DMS 273 (cell line): ENCODE data around the gene RS1.

Source experiments
- DNase-seq: peaks from one replicate; lab custom pipeline; 2025; ENCODE audit not compliant: unreplicated experiment; lab: John Stamatoyannopoulos, UW

The RS1 gene

DNA sequence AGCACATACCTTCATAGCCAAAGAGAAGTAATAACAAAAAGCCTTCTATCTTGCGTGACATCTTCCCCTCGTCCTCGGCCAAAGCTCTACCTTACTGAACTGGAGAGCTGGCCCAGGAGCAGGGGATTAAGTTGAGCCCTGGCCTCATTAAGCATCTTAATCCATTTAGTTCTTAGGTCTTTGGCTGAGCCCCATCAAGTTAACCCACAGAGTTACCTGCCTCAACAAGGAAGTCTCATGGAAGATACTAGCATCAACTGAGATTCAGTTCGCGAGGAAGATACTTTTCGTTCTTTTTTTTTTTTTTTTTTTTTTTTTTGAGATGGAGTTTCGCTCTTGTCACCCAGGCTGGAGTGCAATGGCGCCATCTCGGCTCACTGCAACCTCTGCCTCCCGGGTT lies at the start of gene RS1:
Gene RS1 (minus strand): TSS at position 101 of the 400 bp plus-strand sequence. CDS start 40 bp downstream, at position 61.
- no peak for DNase-seq

DNA sequence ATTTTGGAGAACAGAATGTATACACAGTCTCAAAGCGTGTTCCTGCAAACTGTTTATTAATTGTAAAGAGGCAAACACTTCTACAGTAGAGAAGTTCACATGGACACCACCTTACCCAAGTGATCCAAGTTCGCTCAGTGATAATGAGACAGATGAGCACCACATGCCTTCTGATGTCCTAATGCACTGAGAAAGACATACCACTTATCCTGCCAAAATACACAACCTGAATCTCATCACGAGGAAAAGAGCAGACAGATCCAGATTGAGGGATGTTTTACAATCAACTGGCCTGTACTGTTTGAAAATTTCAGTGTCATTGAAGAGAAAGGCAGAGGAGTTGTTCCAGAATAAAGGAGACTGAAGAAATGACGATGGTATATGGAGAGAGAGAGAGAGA lies 47.9 kb upstream of the RS1 start:
- DNase-seq: no peak

DNA sequence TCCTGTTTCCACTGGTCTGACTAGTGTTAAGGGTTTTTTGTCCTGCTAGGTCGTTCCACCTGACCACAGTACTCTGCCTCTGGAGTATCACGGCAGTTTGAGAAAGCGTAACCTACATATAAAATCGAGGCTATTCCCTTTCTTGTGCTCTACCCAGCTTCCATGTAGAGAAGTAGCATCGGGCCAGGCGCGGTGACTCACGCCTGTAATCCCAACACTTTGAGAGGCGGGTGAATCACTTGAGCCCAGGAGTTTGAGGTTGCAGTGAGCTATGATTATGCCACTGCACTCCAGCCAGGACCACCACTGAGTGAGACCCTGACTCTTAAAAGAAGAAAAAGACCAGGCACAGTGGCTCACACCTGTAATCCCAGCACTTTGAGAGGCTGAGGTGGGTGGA lies 43.0 kb upstream of the RS1 start:
- no peak for DNase-seq

DNA sequence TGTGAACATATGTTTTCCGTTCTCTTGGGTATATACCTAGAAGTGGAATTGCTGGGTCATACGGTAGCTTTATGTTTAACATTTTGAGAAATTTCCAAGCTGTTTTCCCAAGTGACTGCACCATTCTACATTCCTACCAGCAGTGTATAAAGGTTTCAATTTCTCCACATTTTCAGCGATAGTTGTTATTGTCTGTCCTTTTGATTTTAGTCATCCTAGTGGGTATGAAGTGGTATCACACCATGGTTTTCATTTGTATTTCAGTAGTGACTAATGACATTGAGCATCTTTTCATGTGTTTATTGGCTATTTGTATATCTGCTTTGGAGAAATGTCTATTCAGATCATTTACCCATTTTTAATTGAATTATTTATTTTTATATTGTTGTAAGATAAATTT lies 37.9 kb upstream of the RS1 start:
- no peak for DNase-seq

DNA sequence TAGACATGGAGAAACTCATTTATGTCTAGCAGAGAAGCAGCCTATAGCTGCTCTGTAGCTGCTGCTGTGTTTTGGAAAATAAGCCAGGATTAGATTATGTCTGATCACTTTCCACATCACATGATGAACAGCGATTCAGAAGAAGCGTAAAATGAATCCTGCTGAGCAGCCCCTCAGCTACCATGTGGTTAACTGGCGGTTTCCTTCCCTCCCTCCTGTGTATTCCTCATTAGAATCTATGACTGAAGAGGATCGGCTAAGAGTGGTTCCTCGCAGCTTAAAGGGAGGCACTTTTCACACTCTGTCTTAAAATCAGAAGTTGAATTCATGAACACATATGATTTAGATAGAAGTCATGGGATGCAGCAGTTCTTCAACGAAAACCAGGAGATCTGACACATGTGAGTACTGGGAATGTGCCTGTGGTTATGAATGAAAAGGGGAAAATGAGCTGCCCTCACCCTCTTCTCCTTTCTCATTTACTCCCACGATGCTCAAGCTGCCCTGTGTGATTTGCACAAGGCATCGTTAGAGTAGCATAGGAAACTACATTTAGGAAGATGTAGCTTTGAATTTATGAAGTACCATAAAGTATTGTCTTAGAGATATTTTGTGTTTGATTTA lies 35.6 kb upstream of the RS1 start, which contains the start of gene PPEF1:
Gene PPEF1 (plus strand): TSS at position 220 of the 624 bp plus-strand sequence. CDS start 136 bp downstream, at position 356.
- no peak for DNase-seq

DNA sequence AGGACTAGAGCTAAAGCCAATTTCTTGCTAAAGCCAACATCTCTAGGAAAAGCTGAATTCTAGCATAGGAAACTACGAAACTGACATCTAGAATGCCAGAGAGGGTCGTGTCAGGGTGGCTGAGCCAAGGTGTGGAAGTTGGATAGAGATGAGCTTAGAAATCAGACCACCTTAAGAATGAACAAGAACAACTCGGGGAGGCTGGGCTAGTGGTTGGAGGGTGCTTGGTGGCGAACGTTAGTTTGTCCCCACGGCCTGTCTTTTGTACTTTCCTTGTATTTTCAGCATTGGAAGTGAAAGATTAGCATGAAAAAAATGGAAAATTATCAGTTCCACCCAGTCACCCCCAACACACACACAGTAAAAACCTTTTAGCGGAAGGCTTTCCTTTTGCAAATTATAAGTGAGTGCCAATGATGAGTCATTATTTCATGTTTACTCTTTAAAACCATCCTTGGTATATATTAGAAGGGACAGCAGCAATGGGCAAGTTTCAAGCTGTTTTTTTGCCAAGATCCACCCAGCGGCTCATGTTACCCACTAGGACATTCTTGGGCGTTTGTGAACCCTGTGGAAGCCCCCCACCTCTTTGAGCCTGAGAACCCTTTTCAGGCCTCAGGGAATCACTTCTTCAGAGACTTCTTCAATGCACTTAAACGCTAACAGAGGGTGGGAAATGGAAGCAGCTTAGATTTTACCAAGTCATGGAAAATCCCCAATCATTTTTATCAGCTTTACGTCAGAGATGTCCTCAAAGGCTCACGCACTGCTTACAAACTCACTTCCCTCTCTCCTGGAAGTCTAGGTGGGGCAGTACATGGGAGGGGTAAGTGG lies 30.7 kb upstream of the RS1 start:
- DNase-seq: peak; percentile 23

DNA sequence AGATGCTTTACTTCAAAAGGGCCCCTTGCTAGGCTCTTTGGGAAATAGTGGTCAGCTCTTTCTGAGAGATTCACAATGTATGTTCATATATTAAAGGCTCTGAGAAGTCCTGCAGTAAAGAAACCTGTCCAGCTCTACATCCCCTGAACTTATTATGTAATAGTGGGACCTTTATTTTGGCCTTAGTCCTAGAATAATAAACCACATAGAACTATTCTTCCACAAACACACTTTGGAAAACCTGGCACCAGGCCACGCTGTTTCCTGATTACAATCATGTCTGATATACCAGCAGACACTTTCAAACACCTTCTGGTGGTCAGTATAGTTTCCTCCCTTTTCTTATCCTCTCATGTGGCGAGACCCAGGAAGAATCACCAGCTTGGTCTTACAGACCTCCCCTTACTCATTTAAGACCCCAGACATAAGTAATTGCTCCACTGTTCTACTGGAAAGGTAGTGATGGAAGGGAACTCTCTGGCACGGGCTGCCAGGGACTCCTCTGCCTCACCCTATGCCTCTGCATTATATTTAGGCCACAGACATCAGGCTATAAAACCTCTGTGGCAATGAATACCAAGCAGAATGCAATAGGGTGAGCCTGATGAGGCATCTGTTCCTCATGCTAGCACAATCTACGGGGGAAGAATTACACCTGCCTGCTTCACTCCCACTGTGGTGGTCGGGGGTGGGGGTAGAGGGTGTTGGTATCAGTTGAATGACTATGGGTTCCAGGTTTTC lies 29.9 kb upstream of the RS1 start:
- DNase-seq: peak; percentile 20

DNA sequence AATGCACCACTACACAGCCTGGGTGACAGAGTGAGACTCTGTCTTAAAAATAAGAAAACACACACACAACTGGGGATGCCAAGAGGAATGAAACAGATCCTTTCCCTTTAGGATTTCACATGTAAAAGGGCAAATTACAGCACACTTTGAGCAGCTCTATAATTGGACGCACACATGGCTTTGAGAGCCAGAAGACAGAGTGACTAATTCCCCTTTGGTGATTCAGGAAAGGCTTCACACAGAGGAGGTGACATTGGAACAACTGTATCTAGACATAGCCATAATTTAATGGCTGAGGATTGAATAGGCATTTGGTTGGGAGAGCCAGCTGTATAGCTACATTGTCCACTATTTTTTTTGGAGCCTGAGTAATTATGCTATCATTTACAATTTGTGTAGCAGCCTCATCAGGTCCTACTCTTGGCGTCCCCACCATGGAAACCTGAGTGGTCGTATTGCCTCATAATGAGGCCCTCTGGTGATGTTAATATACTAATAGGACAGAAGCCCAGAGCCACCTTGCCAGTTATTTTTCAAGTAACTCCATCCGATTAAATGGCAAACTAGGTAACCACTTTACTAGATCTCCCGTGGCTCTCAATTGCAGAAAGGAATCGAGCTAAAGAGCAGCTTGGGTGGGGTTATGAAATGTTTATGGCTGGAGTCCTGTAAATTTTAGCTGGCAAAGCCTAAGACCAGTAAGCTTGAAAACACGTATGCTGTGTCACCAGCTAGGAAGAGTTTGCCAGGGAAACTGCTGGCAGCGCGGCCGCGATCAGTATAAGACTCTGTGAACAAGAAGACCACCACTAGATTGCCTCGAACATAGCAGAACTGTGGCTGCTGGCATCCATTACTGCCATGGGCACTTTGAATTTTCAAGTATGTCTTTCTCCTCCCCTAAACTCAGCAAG lies 27.1 kb upstream of the RS1 start:
- DNase-seq: no peak

DNA sequence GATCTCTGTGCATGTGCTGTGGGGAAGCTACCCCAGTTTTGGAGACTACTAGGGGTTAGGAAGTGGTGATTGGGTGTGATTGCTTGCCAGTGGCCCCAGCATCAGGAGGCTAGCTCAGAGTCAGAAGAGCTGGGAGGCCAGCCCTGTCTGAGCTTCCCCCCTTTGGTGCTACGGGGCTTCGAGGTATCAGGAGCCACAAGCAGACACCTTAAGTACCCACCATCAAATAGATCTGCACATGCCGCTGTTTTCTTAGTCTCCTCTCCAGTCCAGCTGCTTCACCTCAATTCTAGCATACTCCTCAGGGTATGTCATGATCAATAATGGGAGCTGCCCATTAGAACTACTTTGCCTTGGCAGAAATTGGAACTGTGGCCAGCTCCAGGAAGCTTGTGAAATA lies 24.7 kb upstream of the RS1 start:
- DNase-seq: no peak

DNA sequence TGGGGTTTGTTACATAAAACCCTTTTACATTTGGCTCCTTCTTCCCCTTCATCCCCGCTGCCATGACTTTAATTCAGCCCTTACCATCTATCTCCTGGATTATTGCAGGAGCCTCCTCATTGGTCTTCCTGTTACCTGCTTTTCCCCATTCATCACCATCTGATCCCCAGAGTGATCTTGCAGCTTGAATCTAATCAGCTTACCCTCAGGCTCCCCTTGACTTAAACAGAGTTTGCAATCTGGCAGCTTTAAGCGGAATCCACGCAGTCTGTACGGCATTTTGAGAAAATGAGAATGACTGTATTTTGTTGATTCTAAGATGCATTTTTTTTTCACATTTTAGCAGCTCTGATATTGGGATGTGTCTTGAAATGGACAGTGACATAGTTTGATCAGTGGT lies 20.6 kb upstream of the RS1 start:
- DNase-seq: no peak

DNA sequence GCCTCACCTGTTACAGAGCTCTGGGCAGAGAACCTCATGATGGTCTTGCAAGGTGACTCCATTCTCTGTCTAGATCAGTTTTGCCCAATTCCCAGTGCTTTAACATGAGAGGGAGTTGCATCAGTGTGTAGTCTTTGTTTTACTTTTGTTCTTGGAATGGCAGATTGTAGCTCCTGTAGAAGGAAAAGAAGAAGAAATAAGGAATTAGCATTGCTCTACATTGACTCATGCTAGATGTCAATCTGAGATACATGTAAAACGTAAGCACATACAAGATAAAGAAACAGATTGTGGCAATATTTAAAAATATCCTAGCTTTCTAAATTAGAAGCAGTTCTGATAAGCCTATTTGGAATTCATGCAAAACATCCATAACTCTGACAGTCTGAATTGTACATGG lies 19.5 kb upstream of the RS1 start:
- DNase-seq: no peak

DNA sequence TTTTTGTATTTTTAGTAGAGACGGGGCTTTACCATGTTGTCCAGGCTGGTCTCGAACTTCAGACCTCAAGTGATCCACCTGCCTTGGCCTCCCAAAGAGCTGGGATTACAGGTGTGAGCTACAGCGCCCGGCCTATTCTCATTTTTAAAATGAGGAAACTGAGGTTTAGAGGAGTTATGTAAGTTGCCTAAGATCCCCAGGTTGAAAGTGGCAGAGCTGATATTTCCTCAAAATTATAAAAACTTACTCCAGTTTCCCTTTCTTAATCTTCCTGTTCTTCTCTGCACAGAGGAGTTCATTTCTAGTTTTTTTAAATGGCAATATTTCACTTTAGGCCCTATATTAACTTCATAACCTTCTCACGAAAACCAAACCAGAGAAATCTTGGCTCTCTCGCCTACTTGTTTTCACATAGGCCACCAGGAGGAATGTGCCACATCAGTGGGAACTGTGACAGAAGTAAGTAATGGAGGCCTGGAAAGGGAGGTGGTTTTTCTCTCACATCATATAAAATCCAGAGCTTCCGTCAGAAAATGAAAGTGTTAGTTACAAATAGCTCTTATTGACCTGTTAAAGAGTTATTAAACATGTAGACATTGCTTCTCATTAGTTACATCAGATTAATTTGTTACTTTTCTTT lies 16.1 kb upstream of the RS1 start:
- no peak for DNase-seq

DNA sequence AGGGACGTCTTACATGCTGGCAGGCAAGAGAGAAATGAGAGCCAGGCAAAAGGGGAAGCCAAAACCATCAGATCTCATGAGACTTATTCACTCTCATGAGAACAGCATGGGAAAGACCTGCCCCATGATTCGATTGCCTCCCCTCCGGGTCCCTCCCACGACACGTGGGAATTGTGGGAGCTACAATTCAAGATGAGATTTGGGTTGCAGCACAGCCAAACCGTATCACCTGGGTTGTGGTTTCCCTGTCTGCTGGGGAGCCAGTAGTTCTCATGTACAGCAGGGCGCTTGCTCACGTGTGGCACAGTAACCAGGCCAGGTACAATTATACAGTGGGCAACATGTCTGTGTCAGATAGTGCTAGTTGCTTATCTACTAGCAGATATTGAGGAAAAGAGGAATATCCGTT lies 11.1 kb upstream of the RS1 start:
- DNase-seq: no peak

DNA sequence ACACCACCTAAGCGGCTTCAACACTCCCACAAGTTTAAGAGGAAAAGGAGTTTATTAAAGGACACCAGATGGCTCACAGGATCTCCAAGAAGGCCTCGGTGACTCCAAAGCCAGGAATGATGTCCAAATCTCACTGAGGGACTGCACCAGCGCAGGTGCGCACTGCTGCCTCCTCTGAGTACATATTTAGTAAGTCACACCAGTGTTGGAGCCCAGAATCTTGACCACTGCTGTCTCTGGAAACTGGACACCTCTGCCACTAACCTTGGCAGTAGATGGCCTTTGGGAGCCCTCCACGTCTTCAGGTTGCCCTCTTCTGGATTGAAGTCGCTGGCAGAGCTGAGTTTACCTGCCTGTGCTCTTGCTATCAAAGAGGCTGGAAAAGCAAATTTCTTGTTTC lies 10.1 kb upstream of the RS1 start:
- no peak for DNase-seq

DNA sequence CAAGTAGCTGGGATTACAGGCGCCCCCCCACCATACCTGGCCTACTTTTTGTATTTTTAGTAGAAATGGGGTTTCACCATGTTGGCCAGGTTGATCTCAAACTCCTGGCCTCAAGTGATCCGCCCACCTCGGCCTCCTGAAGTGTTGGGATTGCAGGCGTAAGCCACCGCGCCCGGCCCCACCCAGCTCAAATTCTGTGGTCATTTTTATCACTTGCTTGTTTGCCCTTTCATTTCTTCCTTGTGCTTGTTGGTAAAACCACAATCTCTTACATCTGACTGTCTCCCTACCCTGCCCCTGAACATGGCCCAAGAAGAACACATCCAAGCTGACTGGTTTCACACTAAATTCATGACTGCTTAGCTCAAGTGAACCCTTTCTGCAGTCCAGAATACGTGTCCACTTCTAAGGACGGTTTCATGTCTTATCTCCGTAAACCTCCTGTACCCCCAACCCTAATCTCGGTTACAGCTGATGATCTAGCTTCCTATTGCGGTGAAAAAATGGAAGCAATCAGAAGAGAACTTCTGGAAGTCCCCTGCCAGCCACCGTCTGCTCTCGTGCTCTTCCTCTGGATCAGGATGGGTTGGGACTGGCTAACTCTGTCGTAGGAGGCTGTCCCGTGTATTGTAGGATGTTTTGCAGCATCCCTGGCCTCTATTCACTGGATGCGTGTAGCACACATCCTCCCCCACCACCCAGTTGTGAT lies 5.4 kb upstream of the RS1 start:
- DNase-seq: no peak

DNA sequence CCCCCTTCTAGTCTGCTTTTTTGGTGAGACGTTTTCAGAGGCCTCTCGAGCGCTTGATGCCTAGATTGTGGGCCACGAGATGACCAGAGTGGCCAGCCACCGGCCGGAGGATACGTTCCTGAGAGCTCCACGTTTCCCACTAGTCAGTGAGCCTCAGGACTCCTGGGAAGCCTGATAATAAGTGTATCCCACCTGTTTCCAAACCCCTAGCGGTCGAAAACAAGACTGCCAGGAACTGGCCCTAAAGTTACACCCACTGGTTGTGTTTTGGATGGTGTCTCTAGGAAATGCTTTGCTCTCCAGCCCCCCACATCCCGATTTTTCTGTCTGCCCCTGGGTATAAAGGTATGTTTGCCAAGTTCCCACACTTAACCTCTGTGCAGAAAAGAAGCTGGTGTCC lies 4.6 kb upstream of the RS1 start:
- DNase-seq: peak; percentile 66

DNA sequence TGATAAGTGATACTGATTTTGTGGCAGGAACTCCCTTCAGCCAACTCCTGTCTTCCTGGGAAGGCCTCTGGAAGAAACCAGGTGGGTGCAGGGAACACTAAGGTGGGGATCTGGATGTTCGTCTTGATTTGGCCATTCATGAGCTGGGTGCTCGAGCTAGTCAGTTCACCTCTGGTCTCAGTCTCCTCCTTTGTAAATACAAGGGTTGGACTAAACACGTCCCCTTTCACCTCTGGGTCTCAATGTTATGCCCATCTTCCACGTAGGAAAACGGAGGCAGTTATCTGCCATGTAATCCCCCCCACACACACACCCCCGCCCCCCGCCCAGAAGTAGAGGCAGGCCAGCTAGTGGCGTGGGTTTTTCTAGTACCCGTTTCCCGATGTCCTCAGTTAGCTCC lies 4.1 kb upstream of the RS1 start:
- DNase-seq: no peak

DNA sequence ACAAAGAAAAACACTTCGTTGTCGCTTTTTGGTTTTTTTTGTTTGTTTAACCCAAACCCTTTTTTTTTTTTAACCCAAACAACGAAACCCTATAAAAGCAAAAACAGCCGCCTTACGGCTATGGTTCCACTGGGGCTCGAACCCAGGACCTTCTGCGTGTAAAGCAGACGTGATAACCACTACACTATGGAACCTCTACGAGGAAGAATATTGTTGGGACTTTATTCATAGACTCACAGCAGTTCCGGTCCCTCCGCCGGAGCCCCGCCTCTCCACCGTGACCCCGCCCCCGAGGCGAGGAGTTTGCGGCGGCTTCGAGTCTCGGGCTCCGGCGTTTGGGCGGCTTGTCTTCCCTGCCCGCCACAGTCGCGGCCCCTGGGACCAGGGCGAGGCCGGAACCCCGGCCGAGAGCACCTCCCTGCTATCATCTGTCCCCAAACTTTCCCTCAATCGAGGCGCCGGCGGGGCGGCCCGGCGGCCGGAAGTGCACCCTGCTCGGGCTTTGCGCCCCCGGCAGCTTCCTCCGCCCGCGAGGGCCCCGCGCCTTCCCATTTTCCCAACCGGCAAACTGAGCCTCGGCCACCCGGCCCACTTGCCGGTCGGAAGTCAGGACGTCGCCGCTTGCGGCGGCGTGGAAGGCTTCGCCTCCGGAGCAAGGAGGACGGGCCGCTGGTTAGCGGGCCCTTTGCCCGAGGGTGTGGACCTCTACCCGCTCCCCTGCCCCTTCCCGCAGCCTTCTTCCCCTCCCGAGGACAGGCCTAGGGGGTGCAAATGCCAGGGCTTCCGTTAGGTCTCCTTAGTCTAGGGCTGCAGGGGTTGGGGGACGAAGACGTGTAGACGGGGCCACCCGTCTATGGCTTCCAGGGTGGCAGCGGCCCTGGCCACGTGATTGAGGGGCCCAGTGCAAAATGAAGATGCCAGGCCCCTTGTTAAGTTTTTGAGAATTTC lies 3.2 kb upstream of the RS1 start:
- DNase-seq: peak; percentile 89

DNA sequence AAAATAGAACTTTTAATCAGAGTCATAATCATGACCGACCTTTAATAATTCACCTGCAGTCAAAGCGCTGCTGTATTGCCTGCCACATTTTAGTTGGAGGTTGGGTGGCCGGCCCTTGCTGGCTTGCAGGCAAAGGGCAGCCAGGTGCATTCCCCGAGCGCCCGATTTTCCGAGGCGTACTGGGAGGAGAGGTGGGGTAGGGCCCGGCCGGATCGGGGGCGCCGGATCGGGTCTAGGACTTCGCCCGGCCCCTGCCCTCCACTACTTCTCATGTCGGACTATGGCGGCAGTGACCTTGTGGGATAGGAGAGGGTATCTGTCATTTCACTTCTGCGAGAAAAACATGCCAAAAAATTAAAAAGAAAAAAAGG lies 2.5 kb upstream of the RS1 start:
- DNase-seq: peak; percentile 79
